SK-N-MC (cell line): ENCODE results near the gene BACH2.

Experiments used
- DNase-seq: peaks from one replicate; pipeline ENCODE4 v3.0.0-alpha.2; 2011; ENCODE audit warnings: low read depth, low spot score
- H3K27ac ChIP-seq: fragments of 200-600 bp; sonication (generic); 2 replicates; pipeline ENCODE4 v1.5.1; 2016; ENCODE audit warnings: mixed run types
- H3K36me3 ChIP-seq: fragments of 200-600 bp; sonication (generic); 2 replicates; pipeline ENCODE4 v1.6.1; 2017; ENCODE audit warnings: antibody characterized with exemption, low read length, mixed read lengths; ENCODE audit not compliant: insufficient read depth
- H3K4me3 ChIP-seq: fragments of 200-600 bp; sonication (generic); 2 replicates; pipeline ENCODE4 v1.5.1; 2016
- H3K9ac ChIP-seq: fragments of 200-600 bp; sonication (generic); 2 replicates; pipeline ENCODE4 v1.8.0; 2017; ENCODE audit warnings: mixed run types, mixed read lengths; ENCODE audit not compliant: insufficient read length
- H3K9me3 ChIP-seq: fragments of 200-600 bp; sonication (generic); 2 replicates; pipeline ENCODE4 v1.6.1; 2017; ENCODE audit warnings: low read depth, mild to moderate bottlenecking, antibody characterized with exemption, low read length, moderate library complexity, mixed read lengths
- EZH2 ChIP-seq: fragments of 200-600 bp; sonication (generic); IDR thresholded peaks from one replicate; pipeline ENCODE4 v1.6.1; 2017; ENCODE audit warnings: antibody characterized with exemption
- FOXP2 ChIP-seq: optimal IDR thresholded peaks from 2 replicates; pipeline ENCODE3; 2011; ENCODE audit warnings: mild to moderate bottlenecking, moderate library complexity; ENCODE audit not compliant: insufficient read depth; ENCODE audit errors: extremely low read length, control extremely low read depth
- POLR2AphosphoS5 ChIP-seq: IDR thresholded peaks from 2 replicates; pipeline ENCODE4 v1.6.1; 2012; ENCODE audit warnings: mild to moderate bottlenecking, low read depth, low read length, borderline replicate concordance

The BACH2 gene

GRCh38 chr6:90204327-90205056 lies 92.2 kb downstream of the BACH2 start:
- Histone ChIP-seq H3K9me3 (no peaks in the 10 kb centered on the region), H3K9ac (no peak overlapping the region), H3K36me3 (no peaks in the 10 kb centered on the region), H3K27ac (no peak overlapping the region), H3K4me3 (no peak overlapping the region)
- TF ChIP-seq FOXP2 (no peak), POLR2AphosphoS5 (no peak)
- DNase-seq: no peak

GRCh38 chr6:90203672-90204071 lies 93.0 kb downstream of the BACH2 start:
- TF ChIP-seq FOXP2 (no peak), POLR2AphosphoS5 (no peak), EZH2 (no peak)
- DNase-seq: no peak
- no peak overlapping the region for H3K9ac ChIP-seq
- H3K36me3 ChIP-seq: no peaks in the 10 kb centered on the region
- H3K27ac ChIP-seq: no peak overlapping the region
- H3K9me3 ChIP-seq: no peaks in the 10 kb centered on the region
- H3K4me3 ChIP-seq: no peak overlapping the region

GRCh38 chr6:90202156-90202555 lies 94.5 kb downstream of the BACH2 start:
- DNase-seq: no peak
- H3K4me3 ChIP-seq: no peak overlapping the region
- TF ChIP-seq FOXP2 (no peak), EZH2 (no peak), POLR2AphosphoS5 (no peak)
- no peak overlapping the region for H3K27ac ChIP-seq
- no peaks in the 10 kb centered on the region for H3K9me3 ChIP-seq
- no peak overlapping the region for H3K9ac ChIP-seq
- no peaks in the 10 kb centered on the region for H3K36me3 ChIP-seq

DNA sequence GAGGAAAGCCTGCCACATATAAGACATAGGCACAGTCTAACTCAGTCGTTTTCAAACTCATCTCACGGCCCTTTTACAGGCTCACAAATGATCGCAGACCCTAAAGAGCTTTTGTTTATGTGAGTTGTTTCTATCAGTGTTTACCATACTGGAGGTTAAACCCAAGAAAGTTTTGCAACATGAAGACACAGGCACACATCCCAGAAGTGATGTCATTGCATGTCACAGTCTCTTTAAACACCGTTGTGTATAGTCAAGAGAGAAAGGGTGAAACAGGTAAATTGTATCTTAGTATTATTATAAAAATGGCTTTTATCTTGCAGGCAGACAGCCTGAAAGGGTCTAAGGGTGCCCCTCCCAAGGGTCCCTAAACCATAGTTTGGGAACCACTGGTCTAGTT lies 96.7 kb downstream of the BACH2 start:
- no peak for TF ChIP-seq FOXP2
- no peak for TF ChIP-seq EZH2
- TF ChIP-seq POLR2AphosphoS5: no peak
- DNase-seq: no peak
- Histone ChIP-seq H3K9me3 (no peaks in the 10 kb centered on the region), H3K4me3 (no peak overlapping the region), H3K36me3 (no peaks in the 10 kb centered on the region), H3K27ac (no peak overlapping the region), H3K9ac (no peak overlapping the region)

GRCh38 chr6:90198758-90199425 lies 97.8 kb downstream of the BACH2 start:
- Histone ChIP-seq H3K9me3 (no peaks in the 10 kb centered on the region), H3K9ac (no peak overlapping the region), H3K27ac (no peak overlapping the region), H3K36me3 (no peaks in the 10 kb centered on the region), H3K4me3 (no peak overlapping the region)
- TF ChIP-seq FOXP2 (no peak), EZH2 (no peak), POLR2AphosphoS5 (no peak)
- DNase-seq: no peak

- H3K9me3 ChIP-seq: no peaks in the 10 kb centered on the region
- no peak overlapping the region for H3K27ac ChIP-seq
- DNase-seq: no peak
- H3K9ac ChIP-seq: no peak overlapping the region
- no peak overlapping the region for H3K4me3 ChIP-seq
- TF ChIP-seq EZH2 (no peak), FOXP2 (no peak), POLR2AphosphoS5 (no peak)
- H3K36me3 ChIP-seq: no peaks in the 10 kb centered on the region
Observed at GRCh38 chr6:90197854-90198496, 98.7 kb downstream of the BACH2 start.

GRCh38 chr6:90195094-90195829 lies 101.4 kb downstream of the BACH2 start:
- H3K4me3 ChIP-seq: no peak overlapping the region
- no peak for DNase-seq
- TF ChIP-seq EZH2 (no peak), FOXP2 (no peak), POLR2AphosphoS5 (no peak)
- H3K9ac ChIP-seq: no peak overlapping the region
- no peaks in the 10 kb centered on the region for H3K36me3 ChIP-seq
- H3K27ac ChIP-seq: no peak overlapping the region
- no peaks in the 10 kb centered on the region for H3K9me3 ChIP-seq

- H3K36me3 ChIP-seq: no peaks in the 10 kb centered on the region
- no peak overlapping the region for H3K27ac ChIP-seq
- no peaks in the 10 kb centered on the region for H3K9me3 ChIP-seq
- no peak overlapping the region for H3K4me3 ChIP-seq
- H3K9ac ChIP-seq: no peak overlapping the region
- TF ChIP-seq FOXP2 (no peak), EZH2 (no peak), POLR2AphosphoS5 (no peak)
- no peak for DNase-seq
Observed at GRCh38 chr6:90194371-90194841, 102.2 kb downstream of the BACH2 start.
